HG03520 (cell line): ENCODE results near the gene ZNF70.

Experiments
- ATAC-seq: cut with Tn5 transposase; IDR thresholded peaks from one replicate; pipeline ENCODE4 v1.9.1; 2021; ENCODE audit warnings: mild to moderate bottlenecking, moderate library complexity; ENCODE audit not compliant: unreplicated experiment

ZNF70 gene

DNA sequence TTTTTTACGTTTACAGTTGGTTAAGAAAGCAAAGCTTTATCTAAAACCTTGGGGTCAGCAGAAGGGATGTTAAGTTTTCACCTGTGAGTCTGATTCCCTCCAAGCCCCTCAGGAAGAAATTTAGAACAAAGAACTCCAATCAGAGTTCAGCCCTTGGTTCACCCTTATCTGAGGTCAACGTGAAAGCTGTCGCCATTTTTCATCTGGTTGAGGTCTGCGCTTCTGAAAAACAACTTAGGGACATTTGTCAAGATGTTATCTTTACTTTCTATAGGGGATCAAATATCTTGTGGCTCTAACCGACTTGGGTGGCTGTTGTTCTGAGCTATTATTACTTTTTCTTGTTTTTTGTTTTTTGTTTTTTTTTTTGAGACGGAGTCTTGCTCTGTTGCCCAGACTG, 30.1 kb downstream of the ZNF70 start:
- ATAC-seq = no peak

GRCh38 chr22:23718371-23719165, 32.3 kb downstream of the ZNF70 start:
- ATAC-seq = no peak

DNA sequence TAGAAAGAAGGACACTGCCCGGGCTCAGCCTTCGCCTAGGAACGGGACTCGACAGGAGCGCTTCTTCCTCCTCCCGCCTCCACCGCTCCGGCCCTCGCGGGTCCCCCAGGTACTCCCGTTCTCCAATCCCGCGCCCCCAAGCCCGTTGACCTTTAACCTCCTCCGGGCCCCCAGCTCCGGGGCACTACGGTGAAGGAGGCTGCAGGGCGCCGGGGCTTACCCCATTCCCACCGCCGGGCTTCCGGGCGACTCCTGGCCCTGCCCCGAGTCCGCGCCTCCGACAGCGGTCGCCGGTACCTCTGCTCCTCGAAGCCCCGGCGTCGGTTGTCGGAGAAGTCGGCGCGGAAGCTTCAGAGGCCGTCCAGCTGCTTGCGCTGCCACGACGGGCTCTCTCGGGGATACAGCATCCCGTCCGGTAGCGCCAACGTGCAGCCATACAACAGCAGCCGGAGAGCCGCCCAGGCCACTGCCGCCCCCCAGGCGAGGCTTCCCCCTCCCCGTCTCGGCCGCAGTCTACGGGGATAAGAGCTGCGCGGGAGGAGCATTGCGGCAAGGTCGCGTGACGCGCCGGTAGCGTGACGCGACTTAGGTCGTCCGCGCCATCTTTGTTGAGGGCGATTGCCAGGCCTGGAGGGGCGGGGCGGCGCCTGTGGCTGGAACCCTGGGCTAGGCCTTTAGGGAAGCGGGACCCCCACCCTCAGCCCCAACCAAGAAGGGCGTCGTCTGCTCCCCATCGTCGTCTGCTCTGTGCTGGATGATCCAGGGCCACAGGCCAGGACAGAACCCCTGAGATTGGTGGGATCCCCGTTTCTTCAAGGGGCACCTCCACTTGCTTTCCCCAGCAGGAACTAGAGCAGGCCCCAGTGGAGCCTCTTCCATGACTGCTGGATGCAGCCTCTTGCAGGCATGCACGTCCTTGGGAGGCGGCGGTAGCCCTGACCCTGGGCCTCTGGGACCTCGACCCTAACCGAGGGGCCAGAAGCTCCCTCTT, 33.8 kb downstream of the ZNF70 start:
- ATAC-seq = no peak

GRCh38 chr22:23715806-23716375, 35.0 kb downstream of the ZNF70 start:
- no peak for ATAC-seq

DNA sequence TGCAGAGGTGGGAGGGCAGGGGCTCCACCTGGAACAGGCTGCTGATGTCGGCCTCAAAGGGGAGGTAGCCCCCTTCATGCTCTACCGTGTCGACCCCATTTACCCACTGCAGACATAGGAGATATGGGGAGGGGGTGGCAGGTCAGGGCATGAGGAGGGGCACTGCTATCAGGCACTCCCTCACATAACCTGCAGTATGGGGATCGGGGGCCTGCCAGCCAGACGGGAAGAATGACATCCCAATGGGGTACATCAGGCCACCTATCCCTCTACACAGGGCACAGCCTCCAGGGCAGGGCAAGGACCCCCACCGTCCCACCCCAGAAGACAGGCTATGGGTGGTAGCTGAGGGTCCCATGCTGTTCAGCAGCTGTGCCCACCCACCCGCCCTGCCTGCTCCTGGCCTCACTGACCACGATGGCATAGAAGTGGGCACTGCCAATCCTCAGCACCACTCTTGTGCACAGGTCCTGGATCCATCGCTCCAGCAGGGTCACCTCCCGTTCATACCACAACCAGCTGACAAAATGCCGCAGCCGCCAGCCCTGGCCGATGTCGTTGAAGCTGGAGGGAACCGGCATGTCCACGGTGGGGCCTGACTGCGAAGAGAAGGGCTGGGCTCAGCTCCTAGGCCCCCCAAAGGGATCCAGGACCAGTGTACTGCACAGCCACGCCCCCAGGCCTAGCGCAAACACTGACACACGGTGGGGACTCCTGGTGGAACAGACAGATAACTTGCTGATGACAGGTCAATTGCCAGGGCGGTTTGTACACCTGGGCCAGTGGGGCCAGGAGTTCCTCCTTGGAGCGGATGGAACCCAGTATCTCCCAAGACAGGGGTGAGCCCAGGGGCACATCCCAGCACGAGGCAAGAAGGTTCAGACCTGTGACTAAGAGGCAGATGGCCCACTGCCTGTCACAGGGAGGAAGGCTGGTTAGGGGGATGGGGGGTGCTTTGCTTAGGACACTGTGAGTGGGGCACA, 36.0 kb downstream of the ZNF70 start:
- ATAC-seq = no peak

GRCh38 chr22:23713696-23714595, 37.0 kb downstream of the ZNF70 start:
- no peak for ATAC-seq

DNA sequence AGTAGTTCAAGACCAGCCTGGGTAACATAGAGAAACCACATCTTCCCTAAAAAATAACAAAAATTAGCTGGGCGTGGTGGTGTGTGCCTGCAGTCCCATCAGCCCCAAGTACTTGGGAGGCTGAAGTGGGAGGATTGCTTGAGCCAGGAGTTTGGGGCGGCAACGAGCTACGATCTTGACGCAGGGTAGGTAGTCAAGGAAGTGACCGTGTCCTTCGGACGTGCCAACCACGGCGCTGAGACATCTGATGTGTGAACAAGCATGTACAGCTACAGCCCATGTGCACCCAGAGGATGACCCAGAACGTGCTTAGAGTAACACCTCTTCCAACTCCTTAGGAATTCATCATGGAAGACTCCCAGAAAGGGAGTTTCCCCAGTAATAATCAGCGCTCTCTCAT, 38.7 kb downstream of the ZNF70 start:
- no peak for ATAC-seq

GRCh38 chr22:23709107-23709506, 41.8 kb downstream of the ZNF70 start:
- no peak for ATAC-seq

- no peak for ATAC-seq
These were observed 42.6 kb downstream of the ZNF70 start for GRCh38 chr22:23708270-23708669.

DNA sequence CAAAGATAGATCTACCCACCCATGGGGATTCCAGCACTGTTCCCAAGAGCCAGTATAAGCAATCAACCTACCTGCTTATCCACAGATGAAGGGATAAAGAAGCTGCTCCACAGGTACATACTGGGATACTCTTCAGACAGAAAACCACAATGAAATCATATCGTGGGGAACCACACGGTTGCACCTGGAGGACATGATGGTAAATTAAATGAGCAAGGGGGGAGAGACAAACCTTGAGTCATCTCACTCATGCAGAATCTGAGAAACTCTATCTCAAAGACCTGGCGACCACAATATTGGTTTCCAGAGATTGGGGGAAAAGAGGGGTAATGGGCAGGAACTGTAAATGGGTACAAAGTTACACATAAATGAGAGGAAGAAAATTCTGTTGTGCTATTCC, 45.6 kb downstream of the ZNF70 start:
- ATAC-seq = no peak

GRCh38 chr22:23704829-23705228, 46.1 kb downstream of the ZNF70 start:
- ATAC-seq = no peak

- no peak for ATAC-seq
These were observed 46.9 kb downstream of the ZNF70 start for GRCh38 chr22:23704062-23704461.

DNA sequence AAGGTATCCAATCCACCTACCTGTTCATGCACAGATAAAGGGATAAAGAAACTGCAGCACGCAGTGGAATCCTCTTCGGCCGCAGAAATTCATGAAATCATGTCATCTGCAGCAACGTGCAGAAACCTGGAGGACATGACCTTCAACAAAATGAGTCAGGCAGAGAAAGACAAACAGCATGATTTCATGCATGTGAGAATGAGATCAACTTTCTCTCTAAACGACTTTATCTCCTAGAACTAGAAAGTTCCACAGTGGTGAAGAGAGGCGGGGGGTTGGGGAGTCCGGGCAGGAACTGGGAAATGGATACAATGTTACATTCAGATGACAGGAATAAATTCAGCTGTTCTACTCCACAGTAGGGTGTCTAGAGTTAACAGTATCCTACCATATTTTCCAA, 50.2 kb downstream of the ZNF70 start:
- no peak for ATAC-seq

DNA sequence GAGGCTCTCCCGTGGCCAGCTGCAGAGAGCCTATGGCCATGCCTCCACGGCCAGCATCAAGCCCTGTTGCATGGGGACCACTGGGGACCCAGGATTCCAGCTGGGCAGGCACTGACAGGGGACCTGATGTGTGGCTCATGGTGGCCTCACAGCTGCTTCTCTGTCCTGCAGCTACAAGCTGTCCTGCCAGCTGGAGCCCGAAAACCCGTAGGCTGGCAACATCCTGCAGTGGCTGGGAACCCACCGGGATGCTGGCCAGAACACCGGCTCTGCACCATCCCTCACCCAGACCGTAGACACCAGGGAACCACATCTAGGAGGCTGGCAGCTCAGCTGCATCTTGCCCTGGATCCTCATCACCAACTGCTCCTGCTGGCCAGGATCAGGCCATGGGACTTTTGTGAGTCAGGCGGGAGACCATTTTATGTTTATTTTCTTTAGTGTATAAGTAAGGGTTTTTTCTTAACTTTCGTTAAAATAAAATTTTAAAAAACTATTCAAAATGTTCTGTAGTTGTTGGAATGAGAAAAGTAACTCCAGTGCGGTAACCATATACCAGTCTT, 52.2 kb downstream of the ZNF70 start:
- no peak for ATAC-seq

DNA sequence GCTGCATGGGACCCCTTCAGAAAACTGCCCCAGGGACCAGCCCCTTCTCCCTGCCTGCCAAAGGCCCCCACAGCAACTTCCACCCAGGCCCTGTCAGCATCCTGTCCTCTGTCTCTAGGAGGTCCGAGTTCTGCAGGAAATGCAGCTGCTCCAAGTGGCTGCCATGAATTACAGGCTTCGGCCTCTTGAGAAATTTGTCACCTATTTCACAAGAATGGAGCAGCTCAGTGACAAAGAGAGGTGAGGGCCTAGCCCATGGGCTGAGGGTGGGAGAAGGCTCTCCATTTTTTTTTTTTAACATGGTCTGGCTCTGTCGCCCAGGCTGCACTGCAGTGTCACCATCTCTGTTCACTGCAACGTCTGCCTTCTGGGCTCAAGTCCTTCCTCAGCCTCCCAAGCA, 52.8 kb downstream of the ZNF70 start:
- no peak for ATAC-seq

GRCh38 chr22:23697031-23697970, 53.6 kb downstream of the ZNF70 start:
- no peak for ATAC-seq

DNA sequence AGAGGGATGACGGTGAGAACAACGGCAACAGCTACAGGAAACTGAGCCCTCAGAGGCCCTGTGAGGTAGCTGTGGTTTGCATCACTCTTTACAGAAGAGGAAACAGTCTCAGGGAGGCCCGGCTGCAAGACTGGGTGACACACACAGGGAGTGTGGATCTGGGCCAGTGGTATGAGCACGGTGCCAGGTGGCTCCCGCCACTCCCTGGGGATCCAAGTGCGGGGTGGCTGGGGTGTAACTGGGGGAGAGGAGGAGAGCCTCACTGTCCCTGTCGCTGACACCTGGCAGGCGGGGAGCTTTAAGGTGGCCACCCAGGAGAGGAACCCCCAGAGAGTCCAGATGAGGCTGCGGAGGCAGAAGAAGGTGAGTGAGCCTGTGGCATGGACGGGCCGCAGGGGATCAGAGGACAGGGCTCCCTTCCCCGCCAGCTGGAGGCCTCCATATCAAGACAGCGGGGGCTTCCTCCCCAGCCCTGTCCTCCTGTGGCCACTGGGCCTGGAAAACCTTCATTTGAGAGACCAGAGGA, 54.5 kb downstream of the ZNF70 start:
- ATAC-seq = peak; percentile 73
